ENCODE measurements around the gene MEAF6. TPM values are rescaled to one million over a fixed set of nuclear protein-coding genes. Genes with fewer than 3 reads are reported as not detected.

Gene MEAF6
- total and polyA plus RNA-seq, 2 of the 8 experiments (the other 6 are each of a cell fraction or from before 2014, with no cell fraction given), result 23.0 to 38.8 TPM

DNA sequence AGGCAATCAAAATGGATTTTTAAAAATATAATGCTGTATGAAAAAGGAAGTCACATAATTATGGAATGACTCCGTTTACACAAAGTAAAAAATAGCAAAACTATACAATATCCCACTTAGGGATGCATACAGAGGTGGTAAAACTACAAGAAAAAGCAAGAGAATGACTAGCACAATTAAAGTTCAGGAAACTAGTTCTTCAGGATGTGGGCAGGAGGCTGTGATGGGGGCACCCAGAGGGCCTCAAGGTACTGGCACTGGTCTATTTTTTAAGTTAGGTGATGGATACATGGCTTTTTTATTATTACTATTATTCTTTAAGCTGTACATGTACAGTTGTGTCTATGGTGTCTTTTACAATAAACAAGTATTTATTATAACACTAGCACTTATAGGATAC, 41.6 kb downstream of the MEAF6 start:
- Histone ChIP-seq H3K23ac (ENCODE audit: insufficient read length) (no peak overlapping the region), H3K79me2 (ENCODE audit: control insufficient read depth in 1 of 2, insufficient read depth in 2 of 2, low read length in 2 of 2) (peaks cover 0 to 16% of the 10 kb centered on the region in 2 experiments; a peak in 2 of 4 replicates), H2BK12ac (ENCODE audit: low read depth, low read length) (no peak overlapping the region), H3K27ac (ENCODE audit: low read depth, low read length) (no peak overlapping the region), H4K8ac (ENCODE audit: extremely low read depth, insufficient read depth, low read length) (no peak overlapping the region), H2BK20ac (ENCODE audit: low read length) (no peak overlapping the region), H3K4ac (replicated peaks; ENCODE audit: insufficient read length, low read depth, low read length) (no peak overlapping the region), H2BK5ac (ENCODE audit: low read depth, low read length) (no peak overlapping the region), H3K4me2 (ENCODE audit: insufficient read depth in 1 of 2, low read depth in 2 of 2, low read length in 2 of 2) (no peak overlapping the region; a peak in 1 of 4 replicates), H3K27me3 (replicated peaks in 1 of 4; ENCODE audit: control insufficient read depth in 3 of 4, extremely low read depth in 1 of 4, insufficient read depth in 3 of 4, low read length in 3 of 4) (peaks cover 1 to 13% (median 9%) of the 10 kb centered on the region in 4 experiments; a peak in 6 of 7 replicates), H3K79me1 (ENCODE audit: low read depth, low read length) (peaks cover 6% of the 10 kb centered on the region), H3K9me3 (ENCODE audit: insufficient read depth in 2 of 2, low read depth in 1 of 2, low read length in 1 of 2) (no peaks in the 10 kb centered on the region), H4K20me1 (replicated peaks in 1 of 2; ENCODE audit: control insufficient read depth in 1 of 2, insufficient read depth in 2 of 2, low read length in 2 of 2) (peaks cover 0 to 15% of the 10 kb centered on the region in 2 experiments), H3K4me3 (ENCODE audit: extremely low read depth in 1 of 4, insufficient read depth in 2 of 4, low read depth in 3 of 4, low read length in 4 of 4) (no peak overlapping the region), H4K91ac (replicated peaks; ENCODE audit: insufficient read length, low read length) (no peak overlapping the region), H3K36me3 (ENCODE audit: control insufficient read depth in 2 of 4, insufficient read depth in 4 of 4, low read length in 3 of 4) (peaks cover 0 to 2% (median under 1%) of the 10 kb centered on the region in 4 experiments; a peak in 3 of 8 replicates), H3K9ac (replicated peaks in 1 of 4; ENCODE audit: extremely low read depth in 1 of 4, low read depth in 3 of 4, low read length in 3 of 4) (no peak overlapping the region), H3K14ac (ENCODE audit: insufficient read length) (no peak overlapping the region), H3K23me2 (ENCODE audit: low read depth, low read length) (peaks cover 8% of the 10 kb centered on the region), H2AFZ (ENCODE audit: low read length) (no peak overlapping the region), H3K18ac (ENCODE audit: extremely low read depth, low read length) (no peak overlapping the region), H2AK5ac (ENCODE audit: low read depth, low read length) (no peak overlapping the region), H2BK15ac (ENCODE audit: low read length) (no peak overlapping the region), H4K5ac (ENCODE audit: insufficient read length, low read depth, low read length) (no peak overlapping the region), H3K4me1 (replicated peaks in 1 of 4; ENCODE audit: control insufficient read depth in 3 of 4, insufficient read depth in 4 of 4, low read length in 3 of 4) (peaks cover 6 to 53% (median 35%) of the 10 kb centered on the region in 4 experiments), H3K56ac (replicated peaks; ENCODE audit: insufficient read length, low read depth, low read length) (no peak overlapping the region), H2BK120ac (replicated peaks; ENCODE audit: low read depth, low read length) (no peak overlapping the region)
- 76% methylated on average over 1 of the region's 1 CpG; no CpG with 5 or more reads in 1 of the 2 experiments for WGBS, 2 experiments (ENCODE audit: extremely low coverage in 1 of 2, insufficient coverage in 1 of 2, insufficient read length in 1 of 2, insufficient replicate concordance in 2 of 2, low coverage in 1 of 2, low lambda C conversion rate in 2 of 2, missing lambda C conversion rate in 1 of 2)
- DNase-seq (ENCODE audit: low read depth in 1 of 2, low spot score in 2 of 2) (no peak), FAIRE-seq (no peak)
- ChIA-PET POLR2A (ENCODE audit: partially characterized antibody) (interaction anchor here (1.2 to 2.0 kb wide), 2 partner anchors 22 to 34 kb away, joined by 3 to 4 read pairs; no protein-coding TSS in a partner anchor), CTCF (ENCODE audit: partially characterized antibody) (interaction anchor here (1.5 to 17.4 kb wide), 4 partner anchors 13 to 42 kb away, joined by 3 to 213 read pairs (median 58); partner anchors contain the start of gene MEAF6)
- TF ChIP-seq GTF2F1 (IDR thresholded peaks at IDR 0.05; ENCODE audit: borderline replicate concordance, low read depth, low read length) (no peak), CHD2 (IDR thresholded peaks at IDR 0.05; ENCODE audit: low read length) (no peak), TEAD4 (IDR thresholded peaks at IDR 0.05; ENCODE audit: low read depth, low read length) (no peak), EZH2 (IDR thresholded peaks at IDR 0.05; ENCODE audit: low read depth, low read length, severe bottlenecking) (no peak), ZNF274 (IDR thresholded peaks at IDR 0.05; ENCODE audit: borderline replicate concordance, extremely low read depth, low read length) (no peak), EGR1 (IDR thresholded peaks at IDR 0.05; ENCODE audit: borderline replicate concordance, low read depth, low read length) (no peak), KDM5A (IDR thresholded peaks at IDR 0.05; ENCODE audit: low read length) (no peak), BCL11A (IDR thresholded peaks at IDR 0.05; ENCODE audit: low read depth in 2 of 2, low read length in 2 of 2) (no peak)
- TF ChIP-seq, protein P1, sequence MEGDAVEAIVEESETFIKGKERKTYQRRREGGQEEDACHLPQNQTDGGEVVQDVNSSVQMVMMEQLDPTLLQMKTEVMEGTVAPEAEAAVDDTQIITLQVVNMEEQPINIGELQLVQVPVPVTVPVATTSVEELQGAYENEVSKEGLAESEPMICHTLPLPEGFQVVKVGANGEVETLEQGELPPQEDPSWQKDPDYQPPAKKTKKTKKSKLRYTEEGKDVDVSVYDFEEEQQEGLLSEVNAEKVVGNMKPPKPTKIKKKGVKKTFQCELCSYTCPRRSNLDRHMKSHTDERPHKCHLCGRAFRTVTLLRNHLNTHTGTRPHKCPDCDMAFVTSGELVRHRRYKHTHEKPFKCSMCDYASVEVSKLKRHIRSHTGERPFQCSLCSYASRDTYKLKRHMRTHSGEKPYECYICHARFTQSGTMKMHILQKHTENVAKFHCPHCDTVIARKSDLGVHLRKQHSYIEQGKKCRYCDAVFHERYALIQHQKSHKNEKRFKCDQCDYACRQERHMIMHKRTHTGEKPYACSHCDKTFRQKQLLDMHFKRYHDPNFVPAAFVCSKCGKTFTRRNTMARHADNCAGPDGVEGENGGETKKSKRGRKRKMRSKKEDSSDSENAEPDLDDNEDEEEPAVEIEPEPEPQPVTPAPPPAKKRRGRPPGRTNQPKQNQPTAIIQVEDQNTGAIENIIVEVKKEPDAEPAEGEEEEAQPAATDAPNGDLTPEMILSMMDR (IDR thresholded peaks at IDR 0.05; ENCODE audit: control extremely low read depth in 1 of 3, insufficient read depth in 1 of 3, low read depth in 1 of 3, low read length in 3 of 3), result no peak
